CD4-positive, alpha-beta T cell (primary cell): ENCODE results near the gene POLD1. TPM values are rescaled to one million over a fixed set of nuclear protein-coding genes. Genes with fewer than 3 reads are reported as not detected.
A peak's percentile ranks its signal among the peaks of the same experiment; 100 is the strongest.

Experiments used
- ATAC-seq: fragments of 200-7000 bp; cut with Tn5 transposase; one replicate; pipeline ENCODE4 v1.10.0; 2022; ENCODE audit warnings: mild to moderate bottlenecking; ENCODE audit not compliant: poor library complexity
- CTCF ChIA-PET: fragments of 350-600 bp; sonication (Branson Sonifier 250); formaldehyde crosslinking; loops from one replicate; lab custom pipeline; 2021; ENCODE audit warnings: antibody characterized with exemption, inconsistent platforms; lab: Charles Lee
- POLR2A ChIA-PET: fragments of 350-600 bp; sonication (Branson Sonifier 250); formaldehyde crosslinking; loops from one replicate; lab custom pipeline; 2021; ENCODE audit warnings: antibody characterized with exemption, inconsistent platforms; lab: Charles Lee
- DNase-seq, 14 experiments: peaks; one replicate each; pipeline ENCODE4 v3.0.0-alpha.2; 2013 to 2020; ENCODE audit warnings: mixed read lengths in 2 of 14
- H3K27ac ChIP-seq, 2 donors: one replicate each; pipeline versions ENCODE4 v1.5.1 to v1.7.0; 2013; ENCODE audit warnings: low read length in 2 of 2, low read depth in 1 of 2, mild to moderate bottlenecking in 1 of 2
- H3K27me3 ChIP-seq, 2 experiments: 1 replicate in 1 of 2; 2 replicates in 1 of 2; pipeline versions ENCODE4 v1.6.1 to v1.7.0; 2013; ENCODE audit warnings: low read length in 2 of 2, control low read depth in 1 of 2, mild to moderate bottlenecking in 1 of 2, moderate library complexity in 1 of 2; ENCODE audit not compliant: insufficient read depth in 2 of 2, control insufficient read depth in 1 of 2
- H3K36me3 ChIP-seq: one replicate; pipeline ENCODE4 v1.6.1; 2013; ENCODE audit warnings: low read length, control low read depth; ENCODE audit not compliant: insufficient read depth
- H3K4me1 ChIP-seq: one replicate; pipeline ENCODE4 v1.6.1; 2013; ENCODE audit warnings: low read length, control low read depth; ENCODE audit not compliant: insufficient read depth
- H3K4me3 ChIP-seq: one replicate; pipeline ENCODE4 v1.5.1; 2013; ENCODE audit warnings: mild to moderate bottlenecking, low read length, moderate library complexity
- H3K9me3 ChIP-seq, 2 experiments: 1 replicate in 1 of 2; 2 replicates in 1 of 2; pipeline versions ENCODE4 v1.6.1 to v1.7.0; 2013; ENCODE audit warnings: low read length in 2 of 2, mild to moderate bottlenecking in 2 of 2, control low read depth in 1 of 2, moderate library complexity in 1 of 2; ENCODE audit not compliant: control insufficient read depth in 1 of 2, insufficient read depth in 1 of 2
- H3K27ac Mint-ChIP-seq: one replicate; pipeline ENCODE4 v1.8.0; 2020; ENCODE audit warnings: mixed read lengths
- H3K27me3 Mint-ChIP-seq: one replicate; pipeline ENCODE4 v1.8.0; 2021; ENCODE audit warnings: mixed read lengths
- H3K36me3 Mint-ChIP-seq: one replicate; pipeline ENCODE4 v1.8.0; 2021; ENCODE audit warnings: low read depth, mixed read lengths
- H3K4me1 Mint-ChIP-seq: one replicate; pipeline ENCODE4 v1.8.0; 2021; ENCODE audit warnings: low read depth, mixed read lengths
- H3K4me3 Mint-ChIP-seq: one replicate; pipeline ENCODE4 v1.8.0; 2020; ENCODE audit warnings: mild to moderate bottlenecking, mixed read lengths
- H3K9me3 Mint-ChIP-seq: one replicate; pipeline ENCODE4 v1.8.0; 2020; ENCODE audit warnings: mixed read lengths
- intact Hi-C, 2 experiments: fragments of 100-400 bp; cut with DNase I in 1 of 2; cut with micrococcal nuclease in 1 of 2; formaldehyde crosslinking; loops; one replicate each; pipeline versions ENCODE4 v1.15.1 to v1.9.0; 2023 to 2025; cut with DNase I, micrococcal nuclease
- total RNA-seq, 174 experiments: library from RNA in 2 of 174; stranded (reverse) in 2 of 174; gene quantifications; one replicate each; pipeline ENCODE4 v1.2.3 and lab custom pipeline; 2021 to 2026
- TF ChIP-seq, protein P1 (sequence below): fragments of 200-600 bp; IDR thresholded peaks from one replicate; pipeline ENCODE4 v1.8.0; 2022; ENCODE audit warnings: antibody characterized with exemption, mild to moderate bottlenecking

POLD1 gene
- total RNA-seq, 2 experiments from 2014 or later = 22.1 to 24.2 TPM

DNA sequence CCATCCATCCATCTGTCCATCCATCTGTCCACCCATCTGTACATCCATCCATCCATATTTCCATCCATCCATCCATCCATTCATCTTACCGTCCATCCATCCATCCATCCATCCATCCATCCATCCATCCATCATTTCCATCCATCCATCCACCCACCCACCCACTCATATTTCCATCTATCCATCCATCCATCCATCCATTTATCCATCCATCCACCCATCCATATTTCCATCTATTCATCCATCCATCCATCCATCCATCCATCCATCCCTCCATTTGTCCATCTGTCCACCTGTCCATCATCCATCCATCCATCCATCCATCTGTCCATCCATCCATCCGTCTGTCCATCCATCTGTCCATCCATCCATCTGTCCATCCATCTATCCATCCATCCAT lies 71.8 kb downstream of the POLD1 start:
- H3K27ac ChIP-seq = no peak overlapping the region
- Mint-ChIP-seq H3K36me3 (no peaks in the 10 kb centered on the region), H3K9me3 (no peaks in the 10 kb centered on the region), H3K27ac (no peak overlapping the region), H3K27me3 (peaks cover 38% of the 10 kb centered on the region), H3K4me1 (no peaks in the 10 kb centered on the region), H3K4me3 (no peak overlapping the region)
- H3K4me3 ChIP-seq = no peak overlapping the region
- TF ChIP-seq, protein P1, sequence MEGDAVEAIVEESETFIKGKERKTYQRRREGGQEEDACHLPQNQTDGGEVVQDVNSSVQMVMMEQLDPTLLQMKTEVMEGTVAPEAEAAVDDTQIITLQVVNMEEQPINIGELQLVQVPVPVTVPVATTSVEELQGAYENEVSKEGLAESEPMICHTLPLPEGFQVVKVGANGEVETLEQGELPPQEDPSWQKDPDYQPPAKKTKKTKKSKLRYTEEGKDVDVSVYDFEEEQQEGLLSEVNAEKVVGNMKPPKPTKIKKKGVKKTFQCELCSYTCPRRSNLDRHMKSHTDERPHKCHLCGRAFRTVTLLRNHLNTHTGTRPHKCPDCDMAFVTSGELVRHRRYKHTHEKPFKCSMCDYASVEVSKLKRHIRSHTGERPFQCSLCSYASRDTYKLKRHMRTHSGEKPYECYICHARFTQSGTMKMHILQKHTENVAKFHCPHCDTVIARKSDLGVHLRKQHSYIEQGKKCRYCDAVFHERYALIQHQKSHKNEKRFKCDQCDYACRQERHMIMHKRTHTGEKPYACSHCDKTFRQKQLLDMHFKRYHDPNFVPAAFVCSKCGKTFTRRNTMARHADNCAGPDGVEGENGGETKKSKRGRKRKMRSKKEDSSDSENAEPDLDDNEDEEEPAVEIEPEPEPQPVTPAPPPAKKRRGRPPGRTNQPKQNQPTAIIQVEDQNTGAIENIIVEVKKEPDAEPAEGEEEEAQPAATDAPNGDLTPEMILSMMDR = no peak
- no peaks in the 10 kb centered on the region for H3K36me3 ChIP-seq
- no peaks in the 10 kb centered on the region for H3K9me3 ChIP-seq
- ChIA-PET CTCF (no interaction called here), POLR2A (no interaction called here)
- intact Hi-C loops = no loop called here
- ATAC-seq = no peak
- H3K27me3 ChIP-seq = peaks cover 7 to 19% of the 10 kb centered on the region in 2 experiments
- peaks cover under 1% of the 10 kb centered on the region for H3K4me1 ChIP-seq
- DNase-seq = no peak

DNA sequence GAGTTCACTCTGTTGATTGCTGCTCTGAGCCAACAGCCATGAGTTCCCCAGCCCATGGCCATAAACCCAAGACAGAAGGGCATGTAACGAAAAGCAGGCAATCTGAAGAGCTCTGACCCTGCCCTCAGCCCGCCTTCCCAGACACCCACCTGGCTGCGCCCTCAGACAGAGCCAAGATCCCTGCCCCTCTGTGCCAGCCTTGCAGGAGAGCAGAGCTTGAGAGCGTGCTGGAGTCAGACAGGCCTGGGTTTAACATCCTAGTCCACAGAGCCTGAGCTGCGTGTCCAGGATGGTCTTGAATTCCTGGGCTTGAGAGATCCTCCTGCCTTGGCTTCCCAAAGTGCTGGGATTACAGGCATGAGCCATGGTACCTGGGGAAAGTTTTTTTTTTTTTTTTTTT lies 73.2 kb downstream of the POLD1 start:
- TF ChIP-seq, protein P1 = no peak
- H3K9me3 Mint-ChIP-seq = no peaks in the 10 kb centered on the region
- ChIA-PET CTCF (no interaction called here), POLR2A (interaction anchor here (0.5 kb wide), 1 partner anchor 100 kb away, joined by 3 read pairs; no protein-coding TSS in a partner anchor)
- intact Hi-C loops = no loop called here
- peaks cover 7 to 19% of the 10 kb centered on the region in 2 experiments for H3K27me3 ChIP-seq
- H3K4me3 ChIP-seq = no peak overlapping the region
- no peak overlapping the region for H3K27ac Mint-ChIP-seq
- no peaks in the 10 kb centered on the region for H3K9me3 ChIP-seq
- no peak overlapping the region for H3K27ac ChIP-seq
- H3K4me3 Mint-ChIP-seq = no peak overlapping the region
- no peaks in the 10 kb centered on the region for H3K36me3 Mint-ChIP-seq
- no peaks in the 10 kb centered on the region for H3K36me3 ChIP-seq
- peaks cover 44% of the 10 kb centered on the region for H3K27me3 Mint-ChIP-seq
- DNase-seq (peak in 1 of 14 experiments; percentile 7), ATAC-seq (no peak)
- peaks cover 5% of the 10 kb centered on the region for H3K4me1 ChIP-seq
- H3K4me1 Mint-ChIP-seq = no peaks in the 10 kb centered on the region

DNA sequence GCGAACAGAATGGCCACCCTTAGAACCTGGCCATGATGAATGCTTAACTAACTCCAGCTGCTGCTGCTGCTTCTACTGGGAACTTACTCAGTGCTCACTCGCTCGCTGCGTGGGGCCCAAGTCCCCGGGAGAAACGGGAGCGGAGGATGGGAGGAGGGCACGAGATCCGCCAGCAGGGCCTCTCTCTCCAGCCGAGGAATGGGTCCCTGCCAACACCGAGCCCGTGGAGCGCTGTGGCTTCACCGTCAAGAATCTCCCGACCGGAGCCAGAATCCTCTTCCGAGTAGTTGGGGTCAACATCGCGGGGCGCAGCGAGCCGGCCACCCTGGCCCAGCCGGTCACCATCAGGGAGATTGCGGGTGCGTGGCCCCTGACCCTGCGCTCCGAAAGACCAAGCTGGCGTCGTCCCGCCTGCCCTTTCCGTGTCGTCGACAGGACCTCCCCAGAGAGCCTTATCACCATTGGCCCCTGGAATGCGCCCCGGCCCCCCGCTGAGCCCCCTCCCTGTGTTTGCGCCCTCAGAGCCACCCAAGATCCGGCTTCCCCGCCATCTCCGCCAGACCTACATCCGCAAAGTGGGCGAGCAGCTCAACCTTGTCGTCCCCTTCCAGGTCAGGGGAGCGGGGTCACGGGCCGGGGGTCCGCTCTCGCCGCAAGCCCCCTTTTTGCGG lies 74.4 kb downstream of the POLD1 start:
- POLR2A ChIA-PET = no interaction called here

More for the DNA sequence above, 74.4 kb downstream of the POLD1 start:
- Histone ChIP-seq H3K27ac (no peak overlapping the region), H3K4me1 (peaks cover 5% of the 10 kb centered on the region), H3K4me3 (no peak overlapping the region), H3K9me3 (no peaks in the 10 kb centered on the region), H3K27me3 (peaks cover 7 to 19% of the 10 kb centered on the region in 2 experiments), H3K36me3 (no peaks in the 10 kb centered on the region)
- no peaks in the 10 kb centered on the region for H3K36me3 Mint-ChIP-seq
- TF ChIP-seq, protein P1 = no peak
- CTCF ChIA-PET = no interaction called here
- no peak overlapping the region for H3K27ac Mint-ChIP-seq
- DNase-seq = peak in 1 of 14 experiments; percentile 14
- no peak for ATAC-seq
- intact Hi-C loops = no loop called here
- peaks cover 54% of the 10 kb centered on the region for H3K27me3 Mint-ChIP-seq
- no peaks in the 10 kb centered on the region for H3K9me3 Mint-ChIP-seq
- no peaks in the 10 kb centered on the region for H3K4me1 Mint-ChIP-seq
- H3K4me3 Mint-ChIP-seq = no peak overlapping the region
